ENCODE data around the gene FBN2. TPM values are rescaled to one million over a fixed set of nuclear protein-coding genes. Genes with fewer than 3 reads are reported as not detected.

FBN2 gene
- total RNA-seq, 4 donors from 2014 or later, result 0.40 to 3.3 (median 0.99) TPM

- no peak for DNase-seq
- no peaks in the 10 kb centered on the region for H3K27me3 ChIP-seq
Observed at GRCh38 chr5:128413356-128413755, 124.7 kb downstream of the FBN2 start.

GRCh38 chr5:128412145-128412930, 125.7 kb downstream of the FBN2 start:
- H3K9me3 ChIP-seq, result no peaks in the 10 kb centered on the region
- DNase-seq, result no peak
- no peak overlapping the region for H3K4me3 ChIP-seq
- no peaks in the 10 kb centered on the region for H3K36me3 ChIP-seq
- H3K27me3 ChIP-seq, result no peaks in the 10 kb centered on the region
- TF ChIP-seq POLR2A (IDR thresholded peaks at IDR 0.05), result no peak
- TF ChIP-seq, protein P1, sequence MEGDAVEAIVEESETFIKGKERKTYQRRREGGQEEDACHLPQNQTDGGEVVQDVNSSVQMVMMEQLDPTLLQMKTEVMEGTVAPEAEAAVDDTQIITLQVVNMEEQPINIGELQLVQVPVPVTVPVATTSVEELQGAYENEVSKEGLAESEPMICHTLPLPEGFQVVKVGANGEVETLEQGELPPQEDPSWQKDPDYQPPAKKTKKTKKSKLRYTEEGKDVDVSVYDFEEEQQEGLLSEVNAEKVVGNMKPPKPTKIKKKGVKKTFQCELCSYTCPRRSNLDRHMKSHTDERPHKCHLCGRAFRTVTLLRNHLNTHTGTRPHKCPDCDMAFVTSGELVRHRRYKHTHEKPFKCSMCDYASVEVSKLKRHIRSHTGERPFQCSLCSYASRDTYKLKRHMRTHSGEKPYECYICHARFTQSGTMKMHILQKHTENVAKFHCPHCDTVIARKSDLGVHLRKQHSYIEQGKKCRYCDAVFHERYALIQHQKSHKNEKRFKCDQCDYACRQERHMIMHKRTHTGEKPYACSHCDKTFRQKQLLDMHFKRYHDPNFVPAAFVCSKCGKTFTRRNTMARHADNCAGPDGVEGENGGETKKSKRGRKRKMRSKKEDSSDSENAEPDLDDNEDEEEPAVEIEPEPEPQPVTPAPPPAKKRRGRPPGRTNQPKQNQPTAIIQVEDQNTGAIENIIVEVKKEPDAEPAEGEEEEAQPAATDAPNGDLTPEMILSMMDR (IDR thresholded peaks at IDR 0.05), result no peak
- no peak overlapping the region for H3K27ac ChIP-seq
- no peaks in the 10 kb centered on the region for H3K4me1 ChIP-seq

More at GRCh38 chr5:128413356-128413755, 124.7 kb downstream of the FBN2 start:
- Histone ChIP-seq H3K36me3 (no peaks in the 10 kb centered on the region), H3K4me1 (no peaks in the 10 kb centered on the region), H3K9me3 (no peaks in the 10 kb centered on the region), H3K4me3 (no peak overlapping the region), H3K27ac (no peak overlapping the region)
- TF ChIP-seq POLR2A (IDR thresholded peaks at IDR 0.05), result no peak
- TF ChIP-seq, protein P1 (IDR thresholded peaks at IDR 0.05), result no peak

GRCh38 chr5:128409166-128409800, 128.8 kb downstream of the FBN2 start:
- Histone ChIP-seq H3K4me3 (no peak overlapping the region), H3K9me3 (no peaks in the 10 kb centered on the region), H3K36me3 (no peaks in the 10 kb centered on the region), H3K27ac (no peak overlapping the region), H3K27me3 (no peaks in the 10 kb centered on the region), H3K4me1 (no peaks in the 10 kb centered on the region)
- no peak for DNase-seq
- TF ChIP-seq POLR2A (IDR thresholded peaks at IDR 0.05), result no peak
- TF ChIP-seq, protein P1 (IDR thresholded peaks at IDR 0.05), result no peak

DNA sequence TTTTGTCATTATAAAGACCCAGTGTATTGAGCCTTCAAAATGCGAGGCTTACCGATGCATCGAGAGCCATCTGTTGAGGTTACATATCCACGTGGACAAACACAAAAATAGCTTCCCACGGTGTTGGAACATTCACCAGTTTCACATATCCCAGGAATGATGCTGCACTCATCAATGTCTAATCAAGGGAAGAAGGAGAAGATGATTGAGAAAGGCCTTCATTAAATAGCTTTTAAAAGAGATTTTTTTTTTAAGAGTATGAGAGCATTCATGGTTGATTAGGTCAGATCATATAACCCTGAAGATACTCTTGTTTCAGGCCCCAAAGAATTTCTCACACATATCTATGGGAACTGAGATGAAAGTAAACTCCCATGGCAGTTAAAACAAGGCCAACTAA, 129.4 kb downstream of the FBN2 start:
- no peak overlapping the region for H3K4me3 ChIP-seq
- no peaks in the 10 kb centered on the region for H3K9me3 ChIP-seq
- H3K4me1 ChIP-seq, result no peaks in the 10 kb centered on the region
- no peaks in the 10 kb centered on the region for H3K36me3 ChIP-seq
- no peak for DNase-seq
- H3K27me3 ChIP-seq, result no peaks in the 10 kb centered on the region
- H3K27ac ChIP-seq, result no peak overlapping the region
- TF ChIP-seq, protein P1 (IDR thresholded peaks at IDR 0.05), result no peak
- TF ChIP-seq POLR2A (IDR thresholded peaks at IDR 0.05), result no peak

DNA sequence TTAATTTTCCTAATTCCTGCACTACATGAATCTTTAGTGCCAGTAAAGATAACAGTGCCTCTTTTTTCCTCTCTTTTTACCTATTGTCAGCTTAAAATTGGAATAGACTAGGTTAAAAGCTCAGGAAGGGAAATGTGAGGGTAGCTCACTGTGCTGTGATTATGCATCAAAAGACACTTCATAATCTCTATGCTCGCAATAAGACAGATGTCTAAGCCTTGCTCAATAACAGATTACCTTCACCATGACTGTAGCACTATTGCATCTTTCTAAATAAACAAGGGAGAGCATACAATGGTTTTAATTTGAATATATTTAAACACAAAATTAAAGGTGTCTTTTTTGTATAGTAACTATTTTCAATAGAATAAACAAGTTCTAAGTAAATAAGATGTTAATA, 130.1 kb downstream of the FBN2 start:
- H3K4me1 ChIP-seq, result no peaks in the 10 kb centered on the region
- H3K27ac ChIP-seq, result no peak overlapping the region
- H3K4me3 ChIP-seq, result no peak overlapping the region
- no peaks in the 10 kb centered on the region for H3K36me3 ChIP-seq
- DNase-seq, result no peak
- no peaks in the 10 kb centered on the region for H3K9me3 ChIP-seq
- H3K27me3 ChIP-seq, result no peaks in the 10 kb centered on the region
- TF ChIP-seq, protein P1 (IDR thresholded peaks at IDR 0.05), result no peak
- no peak for TF ChIP-seq POLR2A (IDR thresholded peaks at IDR 0.05)

Measured in Peyer's patch (tissue), 4 donors.